GM23338 (cell line): Measurements from ENCODE around the gene SPATA18. TPM values are rescaled to one million over a fixed set of nuclear protein-coding genes. Genes with fewer than 3 reads are reported as not detected.
"Not testable (repeated sequence)": the region's sequence is repeated elsewhere in the genome, so short reads cannot be mapped to it uniquely, and the experiment has no call there.

Experiments used
- ATAC-seq: fragments of 200-7000 bp; cut with Tn5 transposase; 3 replicates; pipeline ENCODE4 v1.9.1; 2020
- DNase-seq: peaks from one replicate; pipeline ENCODE4 v3.0.0-alpha.2; 2015; ENCODE audit warnings: low spot score
- H2AFZ ChIP-seq: fragments of 200-600 bp; sonication (generic); 2 replicates; pipeline ENCODE4 v1.8.0; 2016; ENCODE audit warnings: antibody characterized with exemption, mild to moderate bottlenecking, moderate library complexity
- H3F3A ChIP-seq: fragments of 200-600 bp; sonication (generic); replicated peaks from 2 replicates; pipeline ENCODE4 v1.8.0; 2017; ENCODE audit warnings: antibody characterized with exemption, mixed run types, low read depth
- H3K27ac ChIP-seq: fragments of 200-600 bp; sonication (generic); 2 replicates; pipeline ENCODE4 v1.6.1; 2016; ENCODE audit warnings: low read depth
- H3K27me3 ChIP-seq: fragments of 200-600 bp; sonication (generic); 2 replicates; pipeline ENCODE4 v1.8.0; 2016; ENCODE audit warnings: mild to moderate bottlenecking, mixed run types, moderate library complexity; ENCODE audit not compliant: insufficient read depth
- H3K36me3 ChIP-seq: fragments of 200-600 bp; sonication (generic); 2 replicates; pipeline ENCODE4 v1.8.0; 2016; ENCODE audit warnings: mild to moderate bottlenecking; ENCODE audit not compliant: insufficient read depth
- H3K4me1 ChIP-seq: fragments of 200-600 bp; sonication (generic); 2 replicates; pipeline ENCODE4 v1.8.0; 2016; ENCODE audit warnings: mild to moderate bottlenecking, moderate library complexity; ENCODE audit not compliant: insufficient read depth
- H3K4me2 ChIP-seq: fragments of 200-600 bp; sonication (generic); 2 replicates; pipeline ENCODE4 v1.7.1; 2017; ENCODE audit warnings: mixed run types
- H3K4me3 ChIP-seq: fragments of 200-600 bp; sonication (generic); 2 replicates; pipeline ENCODE4 v1.6.1; 2016; ENCODE audit warnings: mixed run types
- H3K79me2 ChIP-seq: fragments of 200-600 bp; sonication (generic); replicated peaks from 2 replicates; pipeline ENCODE4 v1.8.0; 2017; ENCODE audit warnings: mild to moderate bottlenecking; ENCODE audit not compliant: insufficient read depth
- H3K9me2 ChIP-seq: fragments of 200-600 bp; sonication (generic); 2 replicates; pipeline ENCODE4 v1.8.0; 2017; ENCODE audit not compliant: insufficient read depth
- H4K20me1 ChIP-seq: fragments of 200-600 bp; sonication (generic); replicated peaks from 2 replicates; pipeline ENCODE4 v1.8.0; 2017; ENCODE audit warnings: mild to moderate bottlenecking; ENCODE audit not compliant: insufficient read depth
- H3K27ac Mint-ChIP-seq: 2 replicates; pipeline ENCODE4 v1.8.0; 2020; ENCODE audit warnings: inconsistent platforms, mild to moderate bottlenecking, moderate library complexity, mixed read lengths
- H3K27me3 Mint-ChIP-seq: 3 replicates; pipeline ENCODE4 v1.8.0; 2022; ENCODE audit warnings: low read depth, mild to moderate bottlenecking, moderate library complexity, mixed read lengths, inconsistent platforms; ENCODE audit not compliant: insufficient read depth, poor library complexity
- H3K36me3 Mint-ChIP-seq: 3 replicates; pipeline ENCODE4 v1.8.0; 2021; ENCODE audit warnings: low read depth, mild to moderate bottlenecking, inconsistent platforms, moderate library complexity, mixed read lengths
- H3K4me1 Mint-ChIP-seq: 3 replicates; pipeline ENCODE4 v1.8.0; 2020; ENCODE audit warnings: mild to moderate bottlenecking, inconsistent platforms, mixed read lengths
- H3K4me3 Mint-ChIP-seq: 3 replicates; pipeline ENCODE4 v1.8.0; 2021; ENCODE audit warnings: moderate library complexity, mild to moderate bottlenecking, inconsistent platforms, mixed read lengths
- H3K9me3 Mint-ChIP-seq: 3 replicates; pipeline ENCODE4 v1.8.0; 2020; ENCODE audit warnings: moderate library complexity, mild to moderate bottlenecking, inconsistent platforms, mixed read lengths
- CREB1 ChIP-seq: fragments of 250-450 bp; sonication (Bioruptor Pico); IDR thresholded peaks from 2 replicates; pipeline ENCODE4 v1.5.0; 2020; ENCODE audit warnings: low read depth, mild to moderate bottlenecking, moderate library complexity
- EZH2phosphoT487 ChIP-seq: fragments of 200-600 bp; sonication (generic); IDR thresholded peaks from one replicate; pipeline ENCODE4 v1.8.1; 2018; ENCODE audit warnings: antibody characterized with exemption; ENCODE audit not compliant: unreplicated experiment
- JUNB ChIP-seq: IDR thresholded peaks from one replicate; pipeline ENCODE4 v1.6.1; 2016; ENCODE audit warnings: antibody characterized with exemption; ENCODE audit not compliant: unreplicated experiment
- NANOG ChIP-seq: IDR thresholded peaks from 2 replicates; pipeline ENCODE4 v1.6.1; 2016; ENCODE audit warnings: antibody characterized with exemption, borderline replicate concordance
- POLR2AphosphoS5 ChIP-seq: IDR thresholded peaks from 2 replicates; pipeline ENCODE4 v1.6.1; 2016; ENCODE audit warnings: antibody characterized with exemption, low read depth
- STAT1 ChIP-seq: IDR thresholded peaks from one replicate; pipeline ENCODE4 v1.6.1; 2016; ENCODE audit warnings: antibody characterized with exemption; ENCODE audit not compliant: unreplicated experiment
- ZNF331 ChIP-seq: fragments of 250-450 bp; sonication (Bioruptor Pico); IDR thresholded peaks from 2 replicates; pipeline ENCODE4 v1.5.0; 2020; ENCODE audit warnings: low read depth, mild to moderate bottlenecking, moderate library complexity
- polyA plus RNA-seq: library from polyadenylated mRNA; unstranded; fragments of >200 nt; fragmentation: Nextera tagmentation; extraction: Ambion mirVana; gene quantifications from 2 replicates; pipeline ENCODE4 v1.2.1, GENCODE V29; 2016
- total RNA-seq: library from RNA; depleted of rRNA; stranded (reverse); fragments of >200 nt; shearing (Covaris generic); gene quantifications from 2 replicates; pipeline ENCODE4 v1.2.3, GENCODE V29; 2014
- TF ChIP-seq, protein P1 (sequence below): fragments of 250-450 bp; sonication (Bioruptor Pico); IDR thresholded peaks from 2 replicates; pipeline ENCODE4 v1.5.0; 2020; ENCODE audit warnings: mild to moderate bottlenecking, moderate library complexity
- TF ChIP-seq, protein P2 (sequence below), 2 experiments: fragments of 200-600 bp in 1 of 2; sonication (generic) in 1 of 2; conservative IDR thresholded peaks; 2 replicates each; pipeline versions ENCODE4 v1.5.1 to v1.6.1; 2016 to 2017; ENCODE audit warnings: antibody characterized with exemption in 2 of 2, low read depth in 2 of 2, mild to moderate bottlenecking in 2 of 2, moderate library complexity in 1 of 2
- TF ChIP-seq, protein P3 (sequence below): IDR thresholded peaks from 2 replicates; pipeline ENCODE4 v1.6.1; 2016; ENCODE audit warnings: antibody characterized with exemption

The SPATA18 gene
- total and polyA plus RNA-seq, 2 experiments from 2014 or later = 1.5 to 2.5 TPM

DNA sequence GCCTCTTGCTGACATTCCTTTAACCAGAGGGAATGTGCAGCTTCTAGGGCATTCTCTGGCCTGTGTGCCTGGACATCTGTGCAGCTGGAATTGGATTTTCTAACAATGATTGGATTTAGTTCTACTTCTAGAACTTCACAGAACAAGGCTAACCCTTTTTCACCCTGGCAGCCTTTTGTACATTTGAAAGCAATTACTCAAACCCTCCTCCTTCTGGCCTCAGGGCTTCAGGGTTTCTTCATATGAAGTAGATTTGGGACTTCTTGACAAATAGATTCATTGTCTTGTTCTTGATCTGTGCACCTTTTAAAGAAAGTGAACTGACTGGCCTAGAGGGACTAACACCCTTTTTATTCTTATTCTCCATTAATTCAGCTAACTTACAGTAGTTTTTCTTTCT lies 30.1 kb downstream of the SPATA18 start (continued):
- TF ChIP-seq, protein P1, sequence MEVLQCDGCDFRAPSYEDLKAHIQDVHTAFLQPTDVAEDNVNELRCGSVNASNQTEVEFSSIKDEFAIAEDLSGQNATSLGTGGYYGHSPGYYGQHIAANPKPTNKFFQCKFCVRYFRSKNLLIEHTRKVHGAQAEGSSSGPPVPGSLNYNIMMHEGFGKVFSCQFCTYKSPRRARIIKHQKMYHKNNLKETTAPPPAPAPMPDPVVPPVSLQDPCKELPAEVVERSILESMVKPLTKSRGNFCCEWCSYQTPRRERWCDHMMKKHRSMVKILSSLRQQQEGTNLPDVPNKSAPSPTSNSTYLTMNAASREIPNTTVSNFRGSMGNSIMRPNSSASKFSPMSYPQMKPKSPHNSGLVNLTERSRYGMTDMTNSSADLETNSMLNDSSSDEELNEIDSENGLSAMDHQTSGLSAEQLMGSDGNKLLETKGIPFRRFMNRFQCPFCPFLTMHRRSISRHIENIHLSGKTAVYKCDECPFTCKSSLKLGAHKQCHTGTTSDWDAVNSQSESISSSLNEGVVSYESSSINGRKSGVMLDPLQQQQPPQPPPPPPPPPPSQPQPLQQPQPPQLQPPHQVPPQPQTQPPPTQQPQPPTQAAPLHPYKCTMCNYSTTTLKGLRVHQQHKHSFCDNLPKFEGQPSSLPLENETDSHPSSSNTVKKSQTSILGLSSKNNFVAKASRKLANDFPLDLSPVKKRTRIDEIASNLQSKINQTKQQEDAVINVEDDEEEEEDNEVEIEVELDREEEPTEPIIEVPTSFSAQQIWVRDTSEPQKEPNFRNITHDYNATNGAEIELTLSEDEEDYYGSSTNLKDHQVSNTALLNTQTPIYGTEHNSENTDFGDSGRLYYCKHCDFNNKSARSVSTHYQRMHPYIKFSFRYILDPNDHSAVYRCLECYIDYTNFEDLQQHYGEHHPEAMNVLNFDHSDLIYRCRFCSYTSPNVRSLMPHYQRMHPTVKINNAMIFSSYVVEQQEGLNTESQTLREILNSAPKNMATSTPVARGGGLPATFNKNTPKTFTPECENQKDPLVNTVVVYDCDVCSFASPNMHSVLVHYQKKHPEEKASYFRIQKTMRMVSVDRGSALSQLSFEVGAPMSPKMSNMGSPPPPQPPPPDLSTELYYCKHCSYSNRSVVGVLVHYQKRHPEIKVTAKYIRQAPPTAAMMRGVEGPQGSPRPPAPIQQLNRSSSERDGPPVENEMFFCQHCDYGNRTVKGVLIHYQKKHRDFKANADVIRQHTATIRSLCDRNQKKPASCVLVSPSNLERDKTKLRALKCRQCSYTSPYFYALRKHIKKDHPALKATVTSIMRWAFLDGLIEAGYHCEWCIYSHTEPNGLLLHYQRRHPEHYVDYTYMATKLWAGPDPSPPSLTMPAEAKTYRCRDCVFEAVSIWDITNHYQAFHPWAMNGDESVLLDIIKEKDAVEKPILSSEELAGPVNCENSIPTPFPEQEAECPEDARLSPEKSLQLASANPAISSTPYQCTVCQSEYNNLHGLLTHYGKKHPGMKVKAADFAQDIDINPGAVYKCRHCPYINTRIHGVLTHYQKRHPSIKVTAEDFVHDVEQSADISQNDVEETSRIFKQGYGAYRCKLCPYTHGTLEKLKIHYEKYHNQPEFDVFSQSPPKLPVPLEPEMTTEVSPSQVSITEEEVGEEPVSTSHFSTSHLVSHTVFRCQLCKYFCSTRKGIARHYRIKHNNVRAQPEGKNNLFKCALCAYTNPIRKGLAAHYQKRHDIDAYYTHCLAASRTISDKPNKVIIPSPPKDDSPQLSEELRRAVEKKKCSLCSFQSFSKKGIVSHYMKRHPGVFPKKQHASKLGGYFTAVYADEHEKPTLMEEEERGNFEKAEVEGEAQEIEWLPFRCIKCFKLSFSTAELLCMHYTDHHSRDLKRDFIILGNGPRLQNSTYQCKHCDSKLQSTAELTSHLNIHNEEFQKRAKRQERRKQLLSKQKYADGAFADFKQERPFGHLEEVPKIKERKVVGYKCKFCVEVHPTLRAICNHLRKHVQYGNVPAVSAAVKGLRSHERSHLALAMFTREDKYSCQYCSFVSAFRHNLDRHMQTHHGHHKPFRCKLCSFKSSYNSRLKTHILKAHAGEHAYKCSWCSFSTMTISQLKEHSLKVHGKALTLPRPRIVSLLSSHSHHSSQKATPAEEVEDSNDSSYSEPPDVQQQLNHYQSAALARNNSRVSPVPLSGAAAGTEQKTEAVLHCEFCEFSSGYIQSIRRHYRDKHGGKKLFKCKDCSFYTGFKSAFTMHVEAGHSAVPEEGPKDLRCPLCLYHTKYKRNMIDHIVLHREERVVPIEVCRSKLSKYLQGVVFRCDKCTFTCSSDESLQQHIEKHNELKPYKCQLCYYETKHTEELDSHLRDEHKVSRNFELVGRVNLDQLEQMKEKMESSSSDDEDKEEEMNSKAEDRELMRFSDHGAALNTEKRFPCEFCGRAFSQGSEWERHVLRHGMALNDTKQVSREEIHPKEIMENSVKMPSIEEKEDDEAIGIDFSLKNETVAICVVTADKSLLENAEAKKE = no peak

DNA sequence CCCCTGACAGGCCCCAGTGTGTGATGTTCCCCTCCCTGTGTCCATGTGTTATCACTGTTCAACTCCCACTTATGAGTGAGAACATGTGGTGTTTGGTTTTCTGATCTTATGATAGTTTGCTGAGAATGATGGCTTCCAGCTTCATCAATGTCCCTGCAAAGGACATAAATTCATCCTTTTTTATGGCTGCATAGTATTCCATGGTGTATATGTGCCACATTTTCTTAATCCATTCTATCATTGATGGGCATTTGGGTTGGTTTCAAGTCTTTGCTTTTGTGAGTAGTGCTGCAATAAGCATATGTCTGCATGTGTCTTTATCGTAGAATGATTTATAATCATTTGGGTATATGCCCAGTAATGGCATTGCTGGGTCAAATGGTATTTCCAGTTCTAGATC lies 35.3 kb downstream of the SPATA18 start:
- H3K79me2 ChIP-seq, H3K27ac Mint-ChIP-seq, ATAC-seq: not testable (repeated sequence)

DNA sequence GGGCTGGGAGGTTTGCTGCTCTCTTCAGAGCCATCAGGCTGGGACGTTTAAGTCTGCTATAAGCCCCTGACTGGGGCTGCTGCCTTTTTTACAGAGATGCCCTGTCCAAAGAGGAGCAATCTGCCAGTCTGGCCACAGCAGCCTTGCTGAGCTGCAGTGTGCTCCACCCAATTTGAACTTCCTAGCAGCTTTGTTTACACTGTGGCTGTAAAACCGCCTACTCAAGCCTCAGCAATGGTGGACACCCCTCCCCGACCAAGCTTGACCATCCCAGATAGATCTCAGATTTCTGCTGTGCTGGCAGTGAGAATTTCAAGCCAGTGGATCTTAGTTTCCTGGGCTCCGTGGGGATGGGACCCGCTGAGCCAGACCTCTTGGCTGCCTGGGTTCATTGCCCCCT lies 40.7 kb downstream of the SPATA18 start:
- no peaks in the 10 kb centered on the region for H3K36me3 ChIP-seq
- Mint-ChIP-seq H3K36me3 (no peaks in the 10 kb centered on the region), H3K4me1 (0 out of 3 replicates have a peak, but pooled peaks cover 4% of the 10 kb centered on the region), H3K27ac (no peak overlapping the region), H3K9me3 (no peaks in the 10 kb centered on the region), H3K4me3 (no peak overlapping the region), H3K27me3 (peaks cover 1% of the 10 kb centered on the region)
- H3K27me3 ChIP-seq = no peaks in the 10 kb centered on the region
- no peaks in the 10 kb centered on the region for H3K79me2 ChIP-seq
- H3K4me1 ChIP-seq = no peaks in the 10 kb centered on the region
- H3F3A ChIP-seq = no peaks in the 10 kb centered on the region
- no peak overlapping the region for H3K4me2 ChIP-seq
- H4K20me1 ChIP-seq = no peaks in the 10 kb centered on the region
- ATAC-seq = no peak
- no peak for DNase-seq
- H3K9me2 ChIP-seq = no peaks in the 10 kb centered on the region
- no peak overlapping the region for H3K4me3 ChIP-seq
- H3K27ac ChIP-seq = no peak overlapping the region
- no peak overlapping the region for H2AFZ ChIP-seq
- TF ChIP-seq STAT1 = no peak
- TF ChIP-seq POLR2AphosphoS5 = no peak
- TF ChIP-seq, protein P2, sequence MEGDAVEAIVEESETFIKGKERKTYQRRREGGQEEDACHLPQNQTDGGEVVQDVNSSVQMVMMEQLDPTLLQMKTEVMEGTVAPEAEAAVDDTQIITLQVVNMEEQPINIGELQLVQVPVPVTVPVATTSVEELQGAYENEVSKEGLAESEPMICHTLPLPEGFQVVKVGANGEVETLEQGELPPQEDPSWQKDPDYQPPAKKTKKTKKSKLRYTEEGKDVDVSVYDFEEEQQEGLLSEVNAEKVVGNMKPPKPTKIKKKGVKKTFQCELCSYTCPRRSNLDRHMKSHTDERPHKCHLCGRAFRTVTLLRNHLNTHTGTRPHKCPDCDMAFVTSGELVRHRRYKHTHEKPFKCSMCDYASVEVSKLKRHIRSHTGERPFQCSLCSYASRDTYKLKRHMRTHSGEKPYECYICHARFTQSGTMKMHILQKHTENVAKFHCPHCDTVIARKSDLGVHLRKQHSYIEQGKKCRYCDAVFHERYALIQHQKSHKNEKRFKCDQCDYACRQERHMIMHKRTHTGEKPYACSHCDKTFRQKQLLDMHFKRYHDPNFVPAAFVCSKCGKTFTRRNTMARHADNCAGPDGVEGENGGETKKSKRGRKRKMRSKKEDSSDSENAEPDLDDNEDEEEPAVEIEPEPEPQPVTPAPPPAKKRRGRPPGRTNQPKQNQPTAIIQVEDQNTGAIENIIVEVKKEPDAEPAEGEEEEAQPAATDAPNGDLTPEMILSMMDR (conservative IDR thresholded peaks at IDR 0.05; ENCODE audit: low read depth in 2 of 2) = no peak
- no peak for TF ChIP-seq NANOG
- no peak for TF ChIP-seq ZNF331 (CRISPR knock-in tag)
- no peak for TF ChIP-seq EZH2phosphoT487
- TF ChIP-seq, protein P3, sequence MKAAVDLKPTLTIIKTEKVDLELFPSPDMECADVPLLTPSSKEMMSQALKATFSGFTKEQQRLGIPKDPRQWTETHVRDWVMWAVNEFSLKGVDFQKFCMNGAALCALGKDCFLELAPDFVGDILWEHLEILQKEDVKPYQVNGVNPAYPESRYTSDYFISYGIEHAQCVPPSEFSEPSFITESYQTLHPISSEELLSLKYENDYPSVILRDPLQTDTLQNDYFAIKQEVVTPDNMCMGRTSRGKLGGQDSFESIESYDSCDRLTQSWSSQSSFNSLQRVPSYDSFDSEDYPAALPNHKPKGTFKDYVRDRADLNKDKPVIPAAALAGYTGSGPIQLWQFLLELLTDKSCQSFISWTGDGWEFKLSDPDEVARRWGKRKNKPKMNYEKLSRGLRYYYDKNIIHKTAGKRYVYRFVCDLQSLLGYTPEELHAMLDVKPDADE = no peak
- no peak for TF ChIP-seq CREB1 (CRISPR knock-in tag)
- no peak for TF ChIP-seq JUNB

More for the DNA sequence above, 35.3 kb downstream of the SPATA18 start:
- H3K36me3 Mint-ChIP-seq, H3K9me3 Mint-ChIP-seq, H3K36me3 ChIP-seq, H3K4me3 ChIP-seq, H2AFZ ChIP-seq, H4K20me1 ChIP-seq, H3K27me3 Mint-ChIP-seq, DNase-seq, H3K4me2 ChIP-seq, H3K4me1 ChIP-seq, H3K9me2 ChIP-seq, H3K4me3 Mint-ChIP-seq, H3K27me3 ChIP-seq, H3K27ac ChIP-seq, H3K4me1 Mint-ChIP-seq, H3F3A ChIP-seq: not testable (repeated sequence)
